Hepatic stellate cell (primary cell): Measurements from ENCODE around the gene DNAJC15.

Experiments used
- DNase-seq: peaks from one replicate; pipeline ENCODE4 v3.0.0; 2011; ENCODE audit warnings: low spot score

The DNAJC15 gene

DNA sequence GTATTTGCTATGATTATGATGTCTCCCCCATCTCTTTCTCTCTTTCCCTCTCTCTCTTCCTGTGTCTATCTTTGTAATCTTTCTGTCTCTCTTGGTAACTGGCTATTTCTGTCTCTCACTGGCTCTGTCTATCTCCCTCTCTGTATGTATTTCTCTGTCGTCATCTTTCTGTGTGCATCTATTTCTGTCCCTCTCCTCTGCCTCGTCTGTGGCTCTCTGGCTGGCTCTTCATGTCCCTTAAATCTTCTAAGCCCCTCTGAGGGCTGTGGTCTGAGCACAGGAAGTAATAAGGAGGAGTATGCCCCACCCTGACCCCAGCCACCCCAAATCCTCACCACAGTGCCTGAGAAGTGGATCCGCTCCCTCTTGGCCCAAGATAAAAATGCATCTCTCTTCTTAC lies 104.4 kb downstream of the DNAJC15 start:
- DNase-seq = no peak

DNA sequence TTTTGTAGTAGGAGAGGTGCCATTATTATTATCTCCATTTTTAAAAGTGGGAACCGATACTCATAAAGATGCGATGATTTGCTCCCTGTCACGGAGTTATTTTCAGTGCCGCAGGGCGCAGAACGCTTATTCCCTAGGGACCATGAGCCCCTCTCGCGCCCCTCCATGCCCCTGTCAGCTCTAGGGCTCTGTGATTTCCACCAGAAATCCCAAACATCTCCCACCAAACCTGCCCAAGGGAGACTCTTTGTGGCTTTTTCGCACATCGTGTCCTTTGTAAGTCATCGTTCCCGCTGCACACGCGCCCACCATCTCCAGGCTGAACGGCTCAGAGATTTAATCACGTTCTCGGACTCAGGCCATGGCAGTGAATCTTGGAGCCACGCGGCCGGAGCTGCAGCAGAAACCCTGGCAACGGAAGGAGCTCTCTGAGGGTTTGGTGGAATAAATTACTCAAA lies 105.1 kb downstream of the DNAJC15 start:
- DNase-seq = peak; percentile 13

DNA sequence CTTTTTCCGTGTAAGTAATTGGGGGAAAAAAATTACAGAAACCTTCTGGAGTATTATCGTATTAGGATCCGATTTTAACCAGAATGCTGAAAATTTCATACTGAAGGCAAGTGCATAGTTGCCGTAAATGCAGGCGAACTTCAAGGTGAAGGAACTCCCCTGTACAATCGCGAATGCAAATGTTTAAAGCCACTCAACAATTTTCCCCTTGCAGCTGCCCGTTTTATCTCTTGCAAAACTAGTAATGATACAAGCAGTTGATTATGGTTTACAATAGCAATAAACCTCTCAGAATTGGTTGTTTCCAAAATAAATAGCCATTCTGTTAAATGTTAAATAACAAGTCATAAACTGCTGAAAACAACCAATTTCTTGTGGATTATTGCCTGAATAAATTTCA lies 105.7 kb downstream of the DNAJC15 start:
- no peak for DNase-seq

- no peak for DNase-seq
These were observed 106.2 kb downstream of the DNAJC15 start for GRCh38 chr13:43129511-43130110.

DNA sequence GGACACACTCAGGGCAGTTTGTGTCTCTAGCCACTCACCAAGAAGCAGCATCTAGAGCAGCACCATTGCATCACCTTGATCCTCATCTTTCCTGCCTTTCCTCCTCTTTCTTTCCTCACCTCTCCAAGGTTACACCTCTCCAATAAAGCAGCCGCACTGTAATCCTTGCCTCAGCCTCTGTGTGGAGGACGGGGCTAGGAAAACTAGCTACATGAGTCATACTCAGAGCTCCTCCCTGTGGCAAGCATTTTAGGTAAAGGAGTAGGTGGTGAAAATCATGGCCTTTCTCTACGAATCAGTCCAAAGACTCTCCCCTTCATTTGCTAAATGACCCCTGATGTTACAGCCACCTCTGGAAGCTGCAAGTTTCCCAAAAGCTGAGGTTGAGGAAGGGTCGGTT lies 108.9 kb downstream of the DNAJC15 start:
- DNase-seq = no peak

DNA sequence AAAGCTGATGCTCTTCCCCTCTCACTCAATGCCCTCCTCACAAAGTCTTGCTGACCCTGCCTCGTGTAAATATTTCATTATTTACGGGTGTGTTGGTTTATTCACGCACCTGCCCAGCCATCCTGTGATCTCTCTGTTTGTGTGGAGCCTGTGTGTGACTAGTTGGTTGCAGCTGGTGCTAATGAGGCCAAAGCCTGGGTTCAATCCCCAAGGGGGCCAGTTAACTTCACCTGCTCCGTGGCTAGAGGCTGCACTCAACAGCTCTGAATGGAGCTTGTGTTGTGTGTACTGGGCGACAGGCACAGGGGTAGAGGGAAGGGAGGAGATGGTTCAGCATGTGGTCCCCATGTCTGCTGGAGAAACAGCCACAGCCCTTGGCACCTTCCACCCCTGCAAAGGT lies 109.5 kb downstream of the DNAJC15 start:
- no peak for DNase-seq

DNA sequence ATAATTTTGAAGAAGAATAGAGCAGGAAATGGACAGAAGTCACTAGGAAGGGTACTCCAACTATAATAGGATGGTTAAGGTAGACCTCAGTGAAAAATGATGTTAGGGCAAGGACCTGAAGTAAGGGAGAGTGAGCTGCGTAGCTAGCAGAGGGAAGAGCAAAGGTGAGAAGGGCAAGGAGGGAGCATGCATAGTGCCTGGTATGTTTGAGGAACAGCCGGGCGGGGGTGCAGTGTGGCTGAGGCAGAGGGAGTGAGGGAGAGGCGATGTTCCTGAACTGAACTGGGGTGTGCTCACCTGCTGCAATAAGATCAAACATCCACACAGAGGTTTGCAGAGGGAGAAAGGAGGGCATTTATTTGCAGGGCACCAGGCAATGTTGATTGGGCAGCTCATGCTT lies 110.4 kb downstream of the DNAJC15 start:
- DNase-seq = no peak

- no peak for DNase-seq
These were observed 111.5 kb downstream of the DNAJC15 start for GRCh38 chr13:43134868-43135267.

DNA sequence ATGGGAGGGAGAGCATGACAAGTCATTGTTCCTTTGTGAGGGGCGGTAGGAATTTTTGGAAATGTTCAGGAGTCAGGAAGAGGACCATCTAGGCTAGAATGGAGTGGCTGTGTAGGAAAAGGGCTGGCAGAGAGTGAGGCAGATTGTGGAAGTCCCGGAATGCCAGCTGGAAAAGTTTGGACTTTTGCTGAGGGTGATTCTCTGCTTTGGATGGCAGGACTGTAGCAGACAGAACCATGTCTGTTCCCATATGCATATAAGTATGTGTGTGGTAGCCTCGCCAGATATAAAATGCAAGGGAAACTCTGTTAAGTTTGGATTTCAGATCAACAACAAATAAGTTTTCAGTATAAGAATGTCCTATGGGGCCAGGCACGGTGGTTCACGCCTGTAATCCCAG lies 112.1 kb downstream of the DNAJC15 start:
- DNase-seq = no peak

DNA sequence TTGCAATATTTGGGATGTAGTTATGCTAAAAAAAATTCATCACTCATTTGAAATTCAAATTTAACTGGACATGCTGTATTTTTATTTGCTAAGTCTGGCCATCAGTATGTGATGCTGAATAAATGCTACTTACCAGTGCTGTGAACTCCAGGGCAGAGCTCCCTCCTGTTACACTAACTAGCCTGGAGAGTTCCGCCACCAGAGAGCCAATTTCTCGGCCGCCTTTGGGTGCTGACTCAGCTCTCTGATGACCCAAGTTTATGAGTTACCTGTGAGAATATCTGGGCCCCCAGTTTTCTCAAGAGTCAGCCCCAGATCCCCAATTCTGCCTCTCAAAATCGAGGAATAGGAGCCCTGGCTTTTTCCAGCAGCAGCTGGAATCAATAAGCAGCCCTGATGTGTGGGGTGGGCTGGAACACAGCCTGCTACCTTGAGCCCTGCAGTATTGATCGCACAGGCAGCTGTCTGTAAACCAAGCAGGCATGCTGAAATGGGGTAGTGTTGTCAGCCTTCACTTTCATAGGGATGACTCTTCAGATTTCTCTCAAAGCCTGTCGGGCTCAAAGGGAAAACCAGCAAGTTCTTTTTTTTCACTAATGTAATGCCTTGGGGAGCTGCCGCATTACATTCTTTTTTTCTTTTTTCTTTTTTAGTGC lies 113.7 kb downstream of the DNAJC15 start:
- DNase-seq = no peak

DNA sequence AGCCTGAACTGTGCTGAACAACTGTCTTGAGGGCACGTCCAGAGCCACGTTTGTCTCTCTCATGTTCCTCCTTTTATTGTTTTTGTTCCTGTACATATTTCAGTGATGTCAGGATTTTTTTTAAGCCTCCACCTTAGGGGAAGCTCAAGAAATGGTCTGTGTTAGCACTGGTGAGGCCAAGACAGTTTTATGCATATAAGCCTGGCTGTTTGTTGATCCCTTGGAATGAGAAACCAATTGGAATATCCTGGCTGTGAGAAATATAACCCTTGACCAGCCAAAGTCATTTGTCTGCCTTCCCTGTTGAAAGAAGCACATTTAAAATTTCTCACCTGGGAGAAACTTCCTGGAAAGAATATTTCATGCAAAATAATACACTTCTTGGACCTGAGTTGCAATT lies 115.8 kb downstream of the DNAJC15 start:
- DNase-seq = no peak

- DNase-seq = no peak
These were observed 116.5 kb downstream of the DNAJC15 start for GRCh38 chr13:43139921-43140320.

GRCh38 chr13:43140985-43141384 lies 117.6 kb downstream of the DNAJC15 start:
- no peak for DNase-seq

DNA sequence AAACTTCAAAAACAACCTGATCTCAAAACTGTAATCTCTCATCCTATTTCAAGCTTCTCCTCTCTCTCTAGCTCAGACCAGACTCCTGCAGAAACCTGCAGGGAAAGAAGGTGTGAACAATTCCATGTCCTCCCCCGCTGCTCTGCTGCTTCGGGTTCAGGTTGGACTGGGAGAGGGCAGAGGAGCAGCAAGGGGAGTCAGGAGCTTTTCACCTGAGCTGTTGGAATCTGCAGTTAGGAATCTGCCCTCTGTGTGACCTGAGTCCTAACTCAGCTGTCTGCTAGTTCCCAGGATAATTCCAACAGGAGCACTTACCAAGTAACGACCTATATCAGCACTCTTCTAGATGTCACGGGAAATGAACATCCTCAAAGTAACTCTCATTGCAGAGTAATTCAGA lies 118.3 kb downstream of the DNAJC15 start:
- no peak for DNase-seq

DNA sequence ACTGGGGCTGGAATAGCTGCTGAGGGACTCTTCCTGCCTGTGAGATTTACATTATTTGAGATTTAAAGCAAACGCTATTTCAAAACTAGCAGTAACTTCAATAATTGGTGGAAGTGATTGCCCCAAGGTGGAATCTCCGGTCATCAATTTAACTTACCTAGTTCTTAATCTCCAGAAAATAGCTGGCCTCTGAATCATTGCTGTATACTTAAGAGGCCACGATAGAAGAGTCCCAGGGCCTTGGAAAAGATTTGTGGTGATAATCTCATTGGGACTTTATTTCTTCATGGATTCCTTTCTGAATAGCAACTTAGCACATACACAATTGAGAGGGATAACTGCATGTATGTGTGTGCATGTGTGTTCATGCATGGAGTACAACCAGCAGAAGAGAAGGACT lies 120.2 kb downstream of the DNAJC15 start:
- no peak for DNase-seq

- DNase-seq = no peak
These were observed 122.3 kb downstream of the DNAJC15 start for GRCh38 chr13:43145534-43146196.

- no peak for DNase-seq
These were observed 123.0 kb downstream of the DNAJC15 start for GRCh38 chr13:43146400-43146799.

GRCh38 chr13:43150369-43151207 lies 127.2 kb downstream of the DNAJC15 start:
- DNase-seq = no peak

DNA sequence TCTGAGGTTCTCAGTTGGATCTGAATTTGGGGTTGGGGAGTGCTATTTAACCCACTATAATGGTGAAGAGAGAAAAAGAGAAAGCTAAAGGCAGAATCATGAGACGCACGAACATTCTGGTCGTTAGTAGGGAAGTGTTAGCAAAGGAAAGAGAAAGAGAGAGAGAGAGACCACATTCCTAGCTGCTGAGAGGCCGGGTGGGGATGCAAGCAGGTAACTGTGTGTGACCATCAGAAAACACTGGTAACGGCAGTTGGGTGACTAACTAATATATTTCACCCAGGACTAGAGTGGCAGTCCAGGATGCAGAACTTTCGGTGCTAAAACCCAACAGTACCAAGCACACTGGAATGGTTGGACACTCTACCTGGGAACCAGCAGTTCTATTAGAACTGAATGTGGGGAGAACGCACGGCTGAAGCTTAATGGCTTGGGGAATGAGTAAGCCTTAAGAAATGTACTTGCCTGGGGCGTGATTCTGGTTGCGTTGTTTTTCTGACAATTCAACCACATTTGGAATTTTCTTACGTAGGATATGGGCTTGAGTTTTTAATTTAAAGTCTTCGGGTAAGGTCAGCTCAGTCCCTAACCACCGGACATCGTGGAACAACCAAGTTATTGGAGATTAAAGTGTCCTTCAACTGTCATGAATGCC lies 130.2 kb downstream of the DNAJC15 start:
- no peak for DNase-seq

DNA sequence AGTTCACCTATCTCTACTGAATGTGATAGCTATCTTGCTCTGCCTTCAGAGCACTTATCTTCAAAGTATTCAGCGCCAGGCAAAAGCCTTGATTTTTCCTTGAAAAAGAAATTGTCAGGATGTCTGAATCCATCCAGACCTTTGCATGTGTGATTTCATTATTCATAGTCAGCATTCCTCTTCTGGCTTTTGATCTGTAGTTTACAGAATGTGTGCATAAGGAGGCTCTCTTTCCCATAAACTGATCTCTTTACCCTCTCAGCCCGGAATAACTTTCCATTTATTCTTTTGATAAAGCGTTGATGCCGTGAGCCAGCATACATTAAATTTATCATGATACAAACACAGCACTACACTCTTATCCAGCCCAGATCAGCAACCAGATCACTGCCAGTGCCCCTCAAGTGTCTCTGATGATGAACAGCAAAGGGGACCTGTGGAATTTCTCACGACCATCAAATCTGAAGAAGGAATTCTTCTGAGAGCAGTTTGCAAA lies 130.8 kb downstream of the DNAJC15 start:
- DNase-seq = no peak

GRCh38 chr13:43154839-43155238 lies 131.5 kb downstream of the DNAJC15 start:
- no peak for DNase-seq

- DNase-seq = no peak
These were observed 133.5 kb downstream of the DNAJC15 start for GRCh38 chr13:43156916-43157315.
